Activated CD8-positive, alpha-beta memory T cell treated with anti-CD3 and anti-CD28 coated beads for 36 hours (primary cell): ENCODE data around the gene CEP55. TPM values are rescaled to one million over a fixed set of nuclear protein-coding genes. Genes with fewer than 3 reads are reported as not detected.

Source experiments
- CTCF ChIA-PET: fragments of 350-600 bp; sonication (Branson Sonifier 250); formaldehyde crosslinking; loops from one replicate; lab custom pipeline; 2021; ENCODE audit warnings: antibody characterized with exemption; lab: Charles Lee
- POLR2A ChIA-PET: fragments of 350-600 bp; sonication (Branson Sonifier 250); formaldehyde crosslinking; loops from one replicate; lab custom pipeline; 2021; ENCODE audit warnings: antibody characterized with exemption; lab: Charles Lee
- total RNA-seq, 2 experiments: library from RNA; stranded (reverse); gene quantifications; one replicate each; pipeline ENCODE4 v1.2.3, GENCODE V29; 2021

Gene CEP55
- 10 to 100 TPM; 43.8 to 44.4 TPM for total RNA-seq

GRCh38 chr10:93496322-93497041 lies at the start of gene CEP55:
TSS of gene CEP55 (plus strand) at chr10:93496612. CDS start at chr10:93500052, 3,440 bp downstream.
- POLR2A ChIA-PET, result interaction anchor here (0.9 to 1.2 kb wide), 4 partner anchors 9 to 117 kb away, joined by 3 to 9 read pairs (median 4); partner anchors contain the start of gene MYOF

DNA sequence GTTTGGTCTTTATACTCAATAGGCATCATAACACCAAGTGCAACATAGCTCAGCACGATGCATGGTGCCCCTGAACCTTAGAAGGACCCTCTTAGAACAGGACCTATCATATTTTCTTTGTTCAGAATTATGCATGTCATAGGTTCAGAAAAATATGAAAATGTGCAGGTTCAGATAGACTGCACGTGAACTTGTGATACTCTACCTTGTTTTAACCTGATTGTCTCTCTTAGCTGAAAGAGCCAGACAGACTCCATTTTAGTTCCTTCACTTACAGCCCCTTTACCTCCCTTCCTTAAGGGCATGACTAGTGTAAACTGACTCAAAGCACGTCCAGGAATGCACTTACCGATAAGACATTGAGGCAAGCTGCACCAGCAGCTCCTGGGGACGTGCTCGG lies 49.4 kb upstream of the CEP55 start:
- ChIA-PET CTCF (interaction anchor here (0.6 kb wide), 1 partner anchor 298 kb away, joined by 3 read pairs; no protein-coding TSS in a partner anchor), POLR2A (no interaction called here)

More at GRCh38 chr10:93496322-93497041, at the start of gene CEP55:
- CTCF ChIA-PET, result interaction anchor here (0.7 to 2.4 kb wide), 6 partner anchors 13 to 396 kb away, joined by 3 to 10 read pairs (median 3); partner anchors contain the start of gene MYOF

GRCh38 chr10:93447970-93448369 lies 48.4 kb upstream of the CEP55 start:
- ChIA-PET POLR2A (no interaction called here), CTCF (no interaction called here)

DNA sequence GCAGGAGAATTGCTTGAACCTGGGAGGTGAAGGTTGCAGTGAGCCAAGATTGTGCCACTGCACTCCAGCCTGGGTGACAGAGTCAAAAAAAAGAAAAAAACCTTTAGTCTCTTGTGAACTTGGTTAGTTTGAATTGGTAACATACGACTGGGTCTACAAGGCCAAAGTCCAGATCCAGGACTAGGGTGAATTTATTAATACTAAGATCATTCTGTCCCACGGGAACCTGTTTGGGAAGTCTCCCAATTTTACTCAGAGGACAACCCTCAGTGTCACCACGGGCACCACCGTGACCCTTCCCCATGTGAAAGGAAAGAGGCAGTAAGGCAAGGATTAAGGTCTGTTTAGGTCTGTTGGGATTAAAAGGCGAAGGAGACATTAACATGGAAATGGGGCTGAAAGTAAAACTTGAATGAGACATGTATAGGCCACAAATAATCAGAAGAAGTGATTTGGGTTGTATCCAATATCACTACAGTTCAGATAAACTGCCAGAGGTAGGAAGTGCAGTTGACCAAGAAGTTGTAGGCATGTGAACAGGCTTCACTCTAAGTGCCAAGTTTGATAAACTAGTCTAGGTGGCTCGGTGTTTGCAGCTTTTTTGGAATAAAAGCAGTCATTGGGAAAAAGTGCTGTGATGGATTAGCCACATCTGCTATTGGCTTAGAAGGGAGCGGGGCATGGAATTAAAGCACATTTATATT lies 45.0 kb upstream of the CEP55 start:
- POLR2A ChIA-PET, result no interaction called here
- CTCF ChIA-PET, result no interaction called here

- CTCF ChIA-PET, result no interaction called here
- POLR2A ChIA-PET, result no interaction called here
These were observed 44.3 kb upstream of the CEP55 start for GRCh38 chr10:93452143-93452542.

DNA sequence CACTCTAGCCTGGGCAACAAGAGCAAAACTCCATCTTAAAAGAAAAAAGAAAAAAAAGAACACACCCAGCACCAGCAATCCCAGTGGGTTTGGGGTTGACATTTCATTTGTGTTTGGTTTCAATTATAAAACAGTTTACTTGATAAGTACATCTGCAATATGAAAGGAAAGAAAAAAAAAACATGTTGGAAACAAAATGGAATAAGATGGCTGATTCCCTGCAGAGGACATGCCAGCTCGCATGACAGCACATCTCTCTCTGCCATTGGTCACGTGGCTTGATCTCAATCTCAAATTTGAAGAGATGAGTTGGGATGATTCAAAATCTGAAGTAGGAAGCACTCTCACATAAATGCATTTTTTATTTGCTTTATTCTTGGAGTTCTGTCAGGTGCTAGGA lies 42.3 kb upstream of the CEP55 start:
- POLR2A ChIA-PET, result interaction anchor here (0.7 kb wide), 1 partner anchor 46 kb away, joined by 3 read pairs; no protein-coding TSS in a partner anchor
- CTCF ChIA-PET, result no interaction called here

DNA sequence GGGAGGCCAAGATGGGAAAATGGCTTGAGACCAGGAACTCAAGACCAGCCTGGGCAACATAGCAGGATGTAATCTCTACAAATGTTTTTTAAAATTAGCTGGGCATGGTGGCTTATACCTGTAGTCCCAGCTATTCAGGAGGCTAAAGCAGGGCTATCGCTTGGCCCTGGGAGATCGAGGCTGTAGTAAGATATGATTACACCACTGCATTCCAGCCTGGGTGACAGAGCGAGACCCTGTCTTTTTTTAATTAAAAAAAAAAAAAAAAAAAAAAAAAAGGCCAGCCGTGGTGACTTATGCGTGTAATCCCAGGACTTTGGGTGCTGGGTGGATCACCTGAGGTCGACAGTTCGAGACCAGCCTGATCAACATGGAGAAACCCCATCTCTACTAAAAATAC lies 41.7 kb upstream of the CEP55 start:
- CTCF ChIA-PET, result interaction anchor here (0.7 kb wide), 1 partner anchor 27 kb away, joined by 5 read pairs; no protein-coding TSS in a partner anchor
- POLR2A ChIA-PET, result no interaction called here

- POLR2A ChIA-PET, result no interaction called here
These were observed 39.9 kb upstream of the CEP55 start for GRCh38 chr10:93456480-93456879.

DNA sequence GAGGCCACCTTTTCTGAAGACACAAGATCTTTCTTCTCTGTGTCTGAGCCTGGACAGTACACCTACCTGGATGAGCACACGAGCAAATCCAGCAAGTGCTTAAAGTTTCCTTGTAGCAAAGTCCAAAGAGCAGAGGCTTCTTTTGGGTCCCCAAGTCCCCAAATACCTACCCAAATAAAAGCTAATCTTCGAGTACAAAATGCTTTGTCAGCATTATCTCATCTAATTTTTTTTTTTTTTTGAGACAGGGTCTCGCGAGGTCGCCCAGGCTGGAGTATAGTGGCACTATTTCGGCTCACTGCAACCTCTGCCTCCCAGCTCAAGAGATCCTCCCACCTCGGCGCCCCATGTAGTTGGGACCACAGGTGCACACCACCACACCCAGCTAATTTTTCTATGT lies 38.9 kb upstream of the CEP55 start:
- POLR2A ChIA-PET, result interaction anchor here (0.6 kb wide), 1 partner anchor 89 kb away, joined by 4 read pairs; no protein-coding TSS in a partner anchor

More at GRCh38 chr10:93456480-93456879, 39.9 kb upstream of the CEP55 start:
- CTCF ChIA-PET, result no interaction called here

GRCh38 chr10:93458821-93459257 lies 37.6 kb upstream of the CEP55 start:
- ChIA-PET CTCF (interaction anchor here (0.7 to 0.8 kb wide), 2 partner anchors 34 to 44 kb away, joined by 3 read pairs; no protein-coding TSS in a partner anchor), POLR2A (no interaction called here)

More for the DNA sequence above, 38.9 kb upstream of the CEP55 start:
- CTCF ChIA-PET, result no interaction called here

DNA sequence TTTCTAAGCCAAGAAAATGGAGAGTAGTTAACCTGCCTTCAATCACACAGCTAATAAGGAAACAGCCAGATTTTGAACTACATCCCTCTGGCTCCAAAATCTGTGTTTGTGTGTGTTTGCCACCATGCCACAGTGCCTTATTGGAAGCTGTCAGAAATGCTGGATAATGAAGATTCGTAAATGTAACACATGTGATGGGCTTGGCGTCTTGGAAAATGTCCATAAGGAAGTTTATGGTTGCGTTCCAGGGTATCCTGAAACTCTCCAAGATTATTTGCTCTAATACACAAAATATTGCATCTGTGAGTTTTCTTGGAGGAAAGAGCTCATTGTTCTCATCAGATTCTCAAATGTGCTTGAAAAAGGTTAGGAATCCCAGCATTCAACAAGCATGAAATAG lies 36.9 kb upstream of the CEP55 start:
- CTCF ChIA-PET, result interaction anchor here (0.7 kb wide), 1 partner anchor 35 kb away, joined by 3 read pairs; no protein-coding TSS in a partner anchor
- POLR2A ChIA-PET, result no interaction called here

DNA sequence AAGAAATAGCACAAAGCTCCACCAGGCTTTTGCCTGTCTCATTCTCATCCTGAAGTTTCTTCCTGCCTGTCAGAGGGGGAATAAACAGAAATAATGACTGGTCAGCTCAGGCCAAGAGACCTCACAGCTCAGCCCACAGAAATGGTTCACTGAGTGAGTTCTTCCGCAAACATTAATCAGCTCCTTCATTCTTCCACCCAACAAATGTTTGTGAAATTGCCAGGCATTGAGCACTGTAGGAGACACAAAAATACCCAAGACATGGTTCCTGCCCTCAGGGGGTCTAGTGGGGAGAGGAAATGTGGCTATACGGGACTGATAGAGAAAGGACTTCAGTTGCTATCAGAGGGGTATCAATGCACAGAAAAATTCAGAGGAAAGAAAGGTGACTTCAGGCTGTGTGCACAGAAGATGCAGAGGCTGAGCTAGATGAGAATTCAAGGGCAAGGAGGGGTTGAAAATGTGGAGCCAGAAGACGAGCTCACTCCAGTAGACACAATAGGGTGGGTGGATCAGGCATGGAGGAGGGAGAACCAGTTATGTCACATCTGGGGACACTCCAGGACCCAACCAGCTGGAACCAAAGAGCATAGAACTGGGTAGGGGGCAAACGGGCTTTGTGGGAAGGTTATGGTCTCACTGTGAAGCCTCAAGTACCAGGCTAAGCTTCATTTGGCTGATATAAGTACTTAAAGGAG lies 35.2 kb upstream of the CEP55 start:
- POLR2A ChIA-PET, result no interaction called here

DNA sequence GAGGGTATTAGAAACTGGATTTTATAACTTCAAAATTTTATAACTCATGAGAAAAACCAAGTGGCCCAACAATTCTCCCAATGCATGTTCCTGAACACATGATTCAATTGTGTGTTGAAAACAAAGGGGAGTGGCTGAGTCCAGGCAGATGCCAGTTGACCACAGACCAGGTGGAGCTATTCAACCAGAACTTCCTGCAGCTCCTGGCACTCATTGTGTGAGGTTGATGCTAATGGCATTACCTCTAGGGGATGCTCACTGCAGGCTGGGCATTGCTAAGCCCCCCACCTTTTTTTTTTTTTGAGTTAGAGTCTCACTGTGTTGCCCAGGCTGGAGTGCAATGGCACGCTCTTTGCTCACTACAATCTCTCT lies 34.6 kb upstream of the CEP55 start:
- CTCF ChIA-PET, result interaction anchor here (0.7 to 2.2 kb wide), 4 partner anchors 49 to 85 kb away, joined by 3 to 7 read pairs (median 4); no protein-coding TSS in a partner anchor
- POLR2A ChIA-PET, result interaction anchor here (1.2 to 1.5 kb wide), 2 partner anchors 21 to 82 kb away, joined by 6 to 8 read pairs; partner anchors contain the start of gene MYOF

More for the DNA sequence above, 35.2 kb upstream of the CEP55 start:
- CTCF ChIA-PET, result interaction anchor here (0.7 to 2.2 kb wide), 3 partner anchors 50 to 83 kb away, joined by 3 to 7 read pairs (median 6); no protein-coding TSS in a partner anchor

DNA sequence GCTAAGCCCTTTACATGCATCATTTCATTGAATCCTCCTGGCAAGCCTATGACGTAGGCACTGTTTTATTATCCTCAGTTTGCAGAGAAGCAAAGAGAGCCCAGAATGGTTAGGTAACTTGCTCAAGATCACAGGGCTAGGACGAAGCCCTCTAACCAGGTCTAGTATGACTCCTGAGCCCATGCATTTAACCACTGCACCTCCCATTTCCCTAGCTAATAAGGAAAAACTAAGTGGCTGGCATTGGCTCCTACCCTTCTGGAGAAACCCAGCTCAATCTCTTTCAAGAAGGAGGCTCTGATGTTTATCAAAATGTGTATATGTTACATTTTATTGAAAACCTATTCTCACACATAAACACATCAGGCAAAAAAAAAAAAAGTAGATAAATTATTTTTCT lies 34.0 kb upstream of the CEP55 start:
- CTCF ChIA-PET, result interaction anchor here (0.7 to 2.2 kb wide), 5 partner anchors 20 to 86 kb away, joined by 3 to 7 read pairs (median 6); partner anchors contain the start of gene MYOF
- POLR2A ChIA-PET, result interaction anchor here (0.6 to 1.5 kb wide), 4 partner anchors 12 to 83 kb away, joined by 3 to 8 read pairs (median 5); partner anchors contain the start of gene MYOF

DNA sequence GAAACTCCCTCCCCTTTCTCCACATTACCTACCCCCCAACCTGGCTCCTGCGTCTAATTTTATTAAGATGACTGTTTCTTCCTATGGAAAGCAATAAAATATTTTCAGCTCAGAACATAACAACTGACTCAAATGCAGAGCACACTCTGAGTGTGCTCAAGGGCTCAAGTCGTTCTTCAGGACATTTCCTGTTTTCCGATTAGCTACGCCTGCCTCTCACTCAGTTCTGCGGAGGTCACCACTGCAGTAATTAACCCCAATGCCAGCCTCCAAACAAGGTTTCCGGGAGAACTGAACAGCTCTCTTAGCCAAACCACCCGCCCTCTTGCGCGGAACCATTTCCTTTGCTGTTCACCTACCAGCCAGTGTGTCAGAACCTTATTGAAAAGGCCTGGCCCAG lies 33.5 kb upstream of the CEP55 start:
- CTCF ChIA-PET, result interaction anchor here (0.7 to 2.2 kb wide), 5 partner anchors 19 to 842 kb away, joined by 3 to 7 read pairs (median 6); partner anchors contain the start of gene MYOF
- POLR2A ChIA-PET, result interaction anchor here (0.6 to 1.5 kb wide), 4 partner anchors 11 to 83 kb away, joined by 3 to 8 read pairs (median 5); partner anchors contain the start of gene MYOF

DNA sequence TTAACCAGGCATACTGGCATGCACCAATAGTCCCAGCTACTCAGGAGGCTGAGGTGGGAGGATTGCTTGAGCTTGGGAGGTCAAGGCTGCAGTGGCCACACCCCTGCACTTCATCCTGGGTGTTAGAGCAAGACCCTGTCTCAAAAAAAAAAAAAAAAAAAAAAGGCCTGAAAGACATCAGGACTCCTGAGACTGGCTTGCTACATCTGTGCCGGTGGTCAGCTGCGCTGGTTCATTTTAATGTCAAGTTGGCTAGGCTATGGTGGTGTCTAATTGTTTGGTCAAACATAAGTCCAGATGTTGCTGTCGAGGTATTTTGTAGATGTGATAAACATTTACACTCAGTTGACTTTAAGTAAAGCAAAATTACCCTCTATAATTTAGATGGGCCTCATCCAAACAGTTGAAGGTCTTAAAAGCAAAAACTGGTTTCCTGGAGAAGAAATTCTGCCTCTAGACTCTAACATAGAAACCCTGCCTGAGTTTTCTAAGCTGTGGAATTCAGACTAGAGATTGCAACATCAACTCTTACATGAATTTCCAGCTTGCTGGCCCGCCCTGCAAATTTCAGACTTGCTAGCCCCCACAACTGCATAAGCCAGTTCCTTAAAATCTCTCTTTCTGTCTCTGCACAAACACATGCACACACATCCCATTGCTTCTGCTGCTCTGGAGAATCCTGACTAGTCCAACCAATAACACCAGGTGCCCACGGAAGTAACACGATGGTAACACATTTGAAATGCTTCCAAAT lies 32.5 kb upstream of the CEP55 start:
- POLR2A ChIA-PET, result no interaction called here
- CTCF ChIA-PET, result interaction anchor here (0.7 to 2.1 kb wide), 4 partner anchors 18 to 841 kb away, joined by 3 to 7 read pairs (median 4); partner anchors contain the start of gene MYOF

DNA sequence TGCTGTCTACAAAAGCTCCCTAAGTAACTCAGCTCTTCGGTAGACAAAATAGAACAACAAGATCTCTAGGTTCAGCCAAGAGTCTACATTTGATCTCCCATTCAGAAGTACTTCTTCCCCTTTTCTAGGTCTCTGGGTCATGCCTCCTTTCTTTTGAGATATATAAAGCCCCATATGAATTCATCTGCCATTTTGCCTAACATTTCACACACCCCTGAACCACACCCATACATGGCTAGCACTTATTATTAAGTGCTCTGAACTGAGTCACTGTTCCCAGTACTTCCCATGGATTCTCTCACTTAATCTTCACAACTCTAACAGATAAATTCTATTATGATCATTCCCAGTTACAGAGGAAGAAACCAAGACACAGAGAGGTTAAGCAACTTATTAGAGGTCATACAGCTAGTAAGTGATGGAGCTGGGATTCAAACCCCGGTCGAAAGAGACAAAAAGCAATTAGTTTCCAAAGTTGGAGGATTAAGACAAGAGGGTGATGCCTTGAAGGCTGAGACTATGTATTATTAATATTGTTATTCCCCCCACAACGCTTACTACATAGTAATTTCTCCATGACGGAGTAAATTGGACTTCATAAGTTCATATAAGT lies 31.5 kb upstream of the CEP55 start:
- ChIA-PET CTCF (no interaction called here), POLR2A (no interaction called here)
